Thyroid gland (tissue), 4 donors: ENCODE measurements around the gene LRMDA. TPM values are rescaled to one million over a fixed set of nuclear protein-coding genes. Genes with fewer than 3 reads are reported as not detected.

Experiments
- DNase-seq, 2 donors: peaks; one replicate each; pipeline ENCODE4 v3.0.0-alpha.2; 2019
- H3K27ac ChIP-seq, 3 donors: fragments of 200-600 bp; sonication (generic); 1 replicate in 2 of 3; 2 replicates in 1 of 3; pipeline ENCODE4 v1.5.1; 2016 to 2019; ENCODE audit warnings: mild to moderate bottlenecking in 1 of 3, moderate library complexity in 1 of 3
- H3K27me3 ChIP-seq: fragments of 200-600 bp; sonication (generic); one replicate; pipeline ENCODE4 v1.5.1; 2019
- H3K36me3 ChIP-seq, 2 donors: fragments of 200-600 bp; sonication (generic); one replicate each; pipeline ENCODE4 v1.5.1; 2016 to 2019
- H3K4me1 ChIP-seq, 2 donors: fragments of 200-600 bp; sonication (generic); one replicate each; pipeline ENCODE4 v1.5.1; 2017 to 2019
- H3K4me3 ChIP-seq, 3 donors: fragments of 200-600 bp; sonication (generic); replicated peaks in 1 of 3; 1 replicate in 2 of 3; 2 replicates in 1 of 3; pipeline ENCODE4 v1.5.1; 2016; ENCODE audit warnings: mild to moderate bottlenecking in 1 of 3
- H3K9me3 ChIP-seq: fragments of 200-600 bp; sonication (generic); one replicate; pipeline ENCODE4 v1.5.1; 2017
- CTCF ChIP-seq, 6 experiments: fragments of 200-600 bp in 3 of 6; fragments of 450-650 bp in 3 of 6; sonication (generic) in 3 of 6; IDR thresholded peaks; one replicate each; pipeline ENCODE4 v1.5.1; 2016 to 2019; ENCODE audit warnings: antibody characterized with exemption in 6 of 6, mild to moderate bottlenecking in 2 of 6, inconsistent platforms in 1 of 6, moderate library complexity in 1 of 6
- POLR2A ChIP-seq, 2 donors: fragments of 450-650 bp; IDR thresholded peaks; one replicate each; pipeline ENCODE4 v1.6.1; 2017; ENCODE audit warnings: antibody characterized with exemption in 2 of 2, mild to moderate bottlenecking in 2 of 2, moderate library complexity in 1 of 2
- WGBS, 2 donors: methylation state at CpG; one replicate each; pipeline ENCODE4 v1.1.5; 2017; 5-methylcytosine and 5-hydroxymethylcytosine counted together
- intact Hi-C: fragments of 100-400 bp; cut with DNase I; formaldehyde crosslinking; loops from one replicate; pipeline ENCODE4 v1.15.1; 2023
- total RNA-seq, 4 donors: library from RNA; depleted of rRNA; stranded (reverse); fragments of >200 nt; gene quantifications; one replicate each; pipeline ENCODE4 v1.2.3, GENCODE V29; 2016

The LRMDA gene
- total RNA-seq, 4 donors from 2014 or later = 16.5 to 31.7 (median 23.2) TPM

DNA sequence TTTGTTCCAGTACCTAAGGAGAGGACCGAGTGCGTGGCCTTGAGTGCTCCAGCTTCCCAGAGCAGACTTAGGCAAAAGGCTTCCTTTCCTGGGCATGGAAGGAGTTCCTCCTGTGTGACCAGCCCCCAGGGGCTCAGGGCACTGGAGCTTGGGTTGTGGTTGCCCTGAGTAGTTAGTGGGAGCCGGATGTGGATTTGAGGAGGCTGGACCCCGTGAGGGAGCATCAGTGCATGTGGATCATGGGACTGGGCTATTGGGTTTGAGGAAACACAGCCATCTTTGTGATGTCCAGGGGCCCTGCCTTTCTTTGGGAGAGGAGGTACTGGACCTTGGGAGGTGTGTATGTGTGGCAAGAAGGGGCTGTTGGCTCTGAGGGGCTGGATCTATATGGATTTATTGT, 8.4 kb downstream of the LRMDA start:
- 90 to 91% methylated on average over 4 of the region's 4 CpGs for WGBS, 2 donors
- H3K4me1 ChIP-seq = peaks cover 4 to 7% of the 10 kb centered on the region in 2 donors

DNA sequence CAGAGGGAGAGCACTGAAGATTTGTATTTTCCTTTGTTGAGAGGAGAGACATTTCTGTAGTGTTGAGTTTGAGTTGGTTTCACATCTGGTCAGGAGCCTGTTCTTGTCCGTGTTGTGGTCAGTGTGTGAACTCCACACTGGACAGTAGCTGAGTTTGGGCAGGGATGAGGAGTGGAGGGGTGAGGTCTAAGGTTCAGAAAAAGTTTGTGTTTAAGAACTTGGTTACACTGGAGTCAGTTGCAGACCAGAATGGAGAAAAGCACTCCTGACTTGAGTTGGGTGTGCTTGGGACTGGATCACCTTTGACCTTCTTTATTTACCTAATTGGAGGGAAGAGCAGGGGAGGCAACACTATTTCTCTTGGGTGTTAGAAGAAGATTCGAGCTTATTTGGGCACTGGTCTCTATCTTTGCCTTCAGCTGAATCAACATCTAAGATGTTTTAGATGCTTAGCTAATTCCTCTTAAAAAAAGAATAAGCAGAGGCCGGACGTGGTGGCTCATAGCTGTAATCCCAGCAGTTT, 8.9 kb downstream of the LRMDA start:
- no peaks in the 10 kb centered on the region for H3K36me3 ChIP-seq
- 93 to 94% methylated on average over 4 of the region's 4 CpGs for WGBS, 2 donors
- H3K4me3 ChIP-seq = no peak overlapping the region
- no peak for TF ChIP-seq POLR2A (IDR thresholded peaks at IDR 0.05)
- TF ChIP-seq CTCF (IDR thresholded peaks at IDR 0.05) = no peak
- intact Hi-C loops = no loop called here
- H3K4me1 ChIP-seq = peaks cover 4 to 7% of the 10 kb centered on the region in 2 donors
- H3K9me3 ChIP-seq = no peaks in the 10 kb centered on the region
- DNase-seq = no peak
- no peak overlapping the region for H3K27ac ChIP-seq
- H3K27me3 ChIP-seq = no peaks in the 10 kb centered on the region

More for the DNA sequence above, 8.4 kb downstream of the LRMDA start:
- Histone ChIP-seq H3K9me3 (no peaks in the 10 kb centered on the region), H3K36me3 (no peaks in the 10 kb centered on the region), H3K4me3 (no peak overlapping the region), H3K27ac (no peak overlapping the region), H3K27me3 (no peaks in the 10 kb centered on the region)
- no peak for DNase-seq
- intact Hi-C loops = no loop called here
- TF ChIP-seq POLR2A (IDR thresholded peaks at IDR 0.05) (no peak), CTCF (IDR thresholded peaks at IDR 0.05) (no peak)

- Histone ChIP-seq H3K27ac (no peak overlapping the region), H3K36me3 (no peaks in the 10 kb centered on the region), H3K9me3 (no peaks in the 10 kb centered on the region), H3K4me3 (no peak overlapping the region), H3K27me3 (no peaks in the 10 kb centered on the region), H3K4me1 (peaks cover 4 to 7% of the 10 kb centered on the region in 2 donors)
- intact Hi-C loops = no loop called here
- 93 to 98% methylated on average over 4 of the region's 4 CpGs for WGBS, 2 donors
- DNase-seq = no peak
- TF ChIP-seq POLR2A (IDR thresholded peaks at IDR 0.05) (no peak), CTCF (IDR thresholded peaks at IDR 0.05) (no peak)
These were observed 9.8 kb downstream of the LRMDA start for GRCh38 chr10:75441196-75441595.

GRCh38 chr10:75441682-75442081, 10.3 kb downstream of the LRMDA start:
- TF ChIP-seq POLR2A (IDR thresholded peaks at IDR 0.05) (no peak), CTCF (IDR thresholded peaks at IDR 0.05) (no peak)
- H3K4me3 ChIP-seq = no peak overlapping the region
- no peaks in the 10 kb centered on the region for H3K27me3 ChIP-seq
- intact Hi-C loops = no loop called here
- peaks cover 4 to 7% of the 10 kb centered on the region in 2 donors for H3K4me1 ChIP-seq
- H3K36me3 ChIP-seq = no peaks in the 10 kb centered on the region
- H3K27ac ChIP-seq = no peak overlapping the region
- H3K9me3 ChIP-seq = no peaks in the 10 kb centered on the region
- DNase-seq = no peak

DNA sequence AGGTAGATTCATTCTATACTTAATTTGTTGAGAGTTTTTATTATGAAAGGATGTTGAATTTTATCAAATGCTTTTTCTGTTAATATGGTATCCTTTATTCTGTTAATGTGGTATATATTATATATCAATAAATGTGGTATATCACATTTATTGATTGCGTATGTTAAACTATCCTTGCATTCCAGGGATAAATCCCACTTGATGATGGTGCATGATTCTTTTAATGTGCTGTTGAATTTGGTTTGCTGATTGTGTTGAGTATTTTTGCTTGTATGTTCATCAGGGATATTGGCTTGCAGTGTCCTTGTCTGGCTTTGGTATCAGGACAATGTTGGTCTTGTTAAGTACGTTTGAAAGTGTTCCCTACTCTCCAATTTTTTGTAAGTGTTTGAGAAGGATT, 11.9 kb downstream of the LRMDA start:
- intact Hi-C loops = no loop called here
- Histone ChIP-seq H3K27me3 (no peaks in the 10 kb centered on the region), H3K27ac (no peak overlapping the region), H3K4me3 (no peak overlapping the region), H3K4me1 (peaks cover 2 to 4% of the 10 kb centered on the region in 2 donors), H3K9me3 (no peaks in the 10 kb centered on the region), H3K36me3 (no peaks in the 10 kb centered on the region)
- TF ChIP-seq CTCF (IDR thresholded peaks at IDR 0.05) (no peak), POLR2A (IDR thresholded peaks at IDR 0.05) (no peak)
- WGBS, 2 donors = 93 to 95% methylated on average over 2 of the region's 2 CpGs
- DNase-seq = no peak
